HK-2 (cell line): ENCODE measurements around the gene ITK.

ENCODE experiments used
- DNase-seq: peaks from one replicate; pipeline ENCODE4 v3.0.0-alpha.2; 2018; ENCODE audit not compliant: unreplicated experiment

ITK gene

GRCh38 chr5:157279605-157280239 is 99.1 kb downstream of the ITK start:
- DNase-seq, result no peak

DNA sequence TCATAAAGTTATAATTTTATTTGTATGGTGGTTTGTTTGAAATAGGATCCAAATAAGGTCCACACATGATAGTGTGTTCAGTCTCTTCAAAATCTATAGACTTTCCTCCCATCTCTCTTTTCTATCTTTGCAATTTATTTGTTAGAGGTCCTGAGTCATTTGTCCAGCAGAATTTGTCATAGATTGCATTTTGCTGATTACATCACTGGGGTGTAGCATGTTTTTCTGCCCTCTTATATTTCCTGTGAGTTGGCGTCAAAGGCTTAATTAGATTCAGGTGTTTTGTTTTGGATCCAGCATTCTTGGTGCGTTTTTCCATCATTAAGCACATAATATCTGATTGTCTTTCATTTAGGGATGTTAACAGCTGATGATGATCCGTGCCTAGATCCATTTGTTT is 100.3 kb downstream of the ITK start:
- no peak for DNase-seq

- DNase-seq, result no peak
Measured at GRCh38 chr5:157282150-157282549, 101.5 kb downstream of the ITK start.

- DNase-seq, result no peak
Measured at GRCh38 chr5:157283434-157283833, 102.8 kb downstream of the ITK start.

DNA sequence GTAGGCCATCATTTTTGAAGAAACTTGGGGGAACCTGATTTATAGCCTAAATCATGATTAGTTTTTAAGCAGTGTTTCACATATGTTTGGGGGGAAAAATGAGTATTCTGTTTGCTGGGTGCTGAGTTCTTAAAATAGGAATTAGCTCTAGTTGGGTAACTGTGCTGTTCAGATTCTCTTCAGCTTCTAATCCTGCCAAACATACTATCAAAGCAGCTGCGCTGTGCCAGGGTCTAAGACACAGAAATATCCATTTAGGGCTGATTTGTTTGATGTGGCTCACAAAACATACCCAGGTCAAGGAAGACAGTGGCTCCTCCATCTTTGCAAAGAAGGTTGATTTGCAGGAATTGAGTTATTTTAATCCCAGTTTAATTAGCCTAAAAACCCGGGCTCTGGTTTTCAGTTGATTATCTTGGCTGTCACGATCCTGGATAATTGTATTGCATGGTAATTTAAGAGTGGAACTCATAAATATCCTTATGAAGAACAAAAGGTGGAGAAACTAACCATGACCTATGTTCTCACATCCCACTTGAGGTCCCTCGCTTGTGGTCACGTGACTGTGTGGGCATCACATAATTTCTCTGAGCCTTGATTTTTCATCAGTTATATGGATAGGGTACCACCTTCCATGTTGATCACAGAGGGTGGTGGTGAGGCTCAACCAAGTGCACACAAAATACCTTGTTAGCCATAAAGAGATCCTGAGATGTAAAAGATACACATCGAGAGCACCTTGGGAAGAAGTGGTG is 104.0 kb downstream of the ITK start:
- DNase-seq, result no peak

DNA sequence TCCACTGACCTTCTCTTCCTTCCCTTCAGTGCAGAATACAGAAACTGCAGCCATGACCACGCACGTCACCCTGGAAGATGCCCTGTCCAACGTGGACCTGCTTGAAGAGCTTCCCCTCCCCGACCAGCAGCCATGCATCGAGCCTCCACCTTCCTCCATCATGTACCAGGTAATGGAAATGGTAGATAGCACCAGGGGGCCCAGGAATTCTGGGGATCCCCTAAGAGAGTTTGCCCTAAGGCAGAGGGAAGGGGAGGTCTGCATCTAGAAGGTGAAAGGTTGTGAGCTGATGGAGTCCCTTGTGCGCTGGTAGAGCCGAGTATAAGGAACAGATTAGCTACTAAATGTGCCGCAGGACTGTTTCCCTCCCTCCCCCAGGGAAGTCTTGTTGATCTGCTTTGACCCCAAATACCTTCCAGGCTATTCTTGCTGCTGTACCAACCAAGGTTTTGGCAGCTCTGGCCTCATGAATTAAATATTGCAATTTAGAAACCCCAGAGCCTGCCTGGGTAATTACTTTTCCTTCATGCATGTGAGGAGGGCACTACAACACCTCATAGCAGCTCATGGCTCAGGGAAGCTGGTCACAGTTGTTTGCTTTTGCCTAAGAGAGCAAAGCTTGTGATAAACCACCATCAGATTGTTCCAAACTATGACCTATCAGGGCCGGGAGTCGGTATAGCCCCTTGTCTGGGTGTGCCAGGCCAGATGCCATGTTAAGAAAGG is 104.8 kb downstream of the ITK start:
- DNase-seq, result no peak

GRCh38 chr5:157286761-157287211 is 106.1 kb downstream of the ITK start:
- DNase-seq, result no peak

DNA sequence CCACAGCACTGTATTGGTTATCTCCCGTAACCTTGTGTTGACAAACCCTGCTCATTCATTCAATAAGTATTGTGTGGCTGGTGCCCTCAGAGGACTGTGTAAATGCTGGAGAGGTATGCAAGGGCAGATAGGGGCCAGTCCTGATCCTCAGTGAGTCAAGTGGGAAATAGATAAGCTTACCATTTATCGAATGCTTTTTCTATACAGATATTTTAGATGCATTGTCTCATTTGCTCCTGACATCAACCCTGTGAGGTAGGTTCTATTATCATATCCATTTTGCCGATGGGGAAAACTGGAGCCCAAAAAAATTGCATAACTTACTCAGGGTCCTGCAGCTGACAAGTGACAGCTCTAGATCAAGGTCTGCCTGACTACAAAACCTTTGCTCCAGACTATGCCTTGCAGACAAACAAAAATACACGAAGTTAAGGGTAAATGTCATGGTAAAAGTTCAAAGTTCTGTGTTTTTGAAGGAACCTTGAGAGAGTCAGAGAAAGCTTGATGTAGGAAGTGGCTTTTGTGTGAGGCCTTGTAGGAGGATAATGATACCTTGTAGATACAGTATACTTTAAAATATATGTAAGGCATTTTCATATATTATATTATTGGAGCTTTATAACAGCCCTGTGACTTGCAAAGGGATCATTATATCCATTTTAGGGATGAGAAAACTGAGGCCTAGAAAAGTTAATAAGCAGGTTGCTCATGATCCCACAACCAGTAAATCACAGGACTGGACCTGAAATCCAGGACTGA is 107.9 kb downstream of the ITK start:
- no peak for DNase-seq

GRCh38 chr5:157289164-157289819 is 108.7 kb downstream of the ITK start:
- DNase-seq, result no peak

GRCh38 chr5:157290156-157290980 is 109.7 kb downstream of the ITK start:
- peak; percentile 60 for DNase-seq

GRCh38 chr5:157290981-157291711 is 110.5 kb downstream of the ITK start:
- peak; percentile 78 for DNase-seq

DNA sequence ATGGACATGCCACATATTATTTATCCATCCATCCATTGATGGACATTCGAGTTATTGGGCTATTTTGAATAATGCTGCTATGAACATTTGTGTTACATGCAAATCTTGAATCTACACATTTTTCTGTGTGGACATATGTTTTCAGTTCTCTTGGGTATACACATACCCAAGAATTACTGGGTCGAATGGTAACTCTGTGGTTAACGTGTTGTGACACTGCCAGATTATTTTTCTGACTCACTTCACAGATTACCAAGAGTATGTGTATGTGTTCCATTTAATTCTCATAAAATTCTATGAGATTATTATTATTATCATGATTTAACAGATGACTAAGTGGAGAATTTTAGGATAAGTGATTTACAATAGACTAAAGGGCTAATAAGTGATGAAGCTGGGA is 112.0 kb downstream of the ITK start:
- DNase-seq, result no peak

DNA sequence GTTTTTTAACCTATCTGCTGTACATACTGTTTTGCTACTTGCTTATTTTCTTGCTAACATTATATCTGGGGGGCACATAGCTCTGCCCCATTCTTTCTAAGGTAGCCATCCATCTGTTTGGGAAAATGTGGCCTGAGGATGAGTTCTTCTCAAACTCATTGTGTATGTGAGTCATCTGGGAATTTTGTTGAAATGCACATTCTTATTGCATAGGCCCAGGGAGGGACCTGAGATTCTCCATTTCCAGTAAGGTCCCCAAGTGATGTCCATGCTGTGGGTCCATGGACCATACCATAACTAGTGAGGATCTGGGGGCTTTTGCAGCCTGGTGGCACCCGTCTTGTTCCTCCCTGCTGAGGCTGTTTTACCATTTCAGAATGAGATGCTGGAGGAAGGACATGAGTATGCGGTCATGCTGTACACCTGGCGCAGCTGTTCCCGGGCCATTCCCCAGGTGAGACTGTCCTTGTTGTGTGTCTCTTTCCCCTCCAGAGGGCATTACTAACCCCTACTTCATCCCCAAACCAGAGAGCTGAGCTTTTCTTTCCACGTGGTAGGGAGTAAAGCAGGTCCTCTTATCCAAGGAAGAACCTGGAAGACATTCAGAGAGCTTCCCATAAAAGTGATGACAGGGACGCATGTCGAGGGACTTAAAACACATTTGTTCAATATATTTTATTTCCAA is 113.9 kb downstream of the ITK start:
- DNase-seq, result no peak

DNA sequence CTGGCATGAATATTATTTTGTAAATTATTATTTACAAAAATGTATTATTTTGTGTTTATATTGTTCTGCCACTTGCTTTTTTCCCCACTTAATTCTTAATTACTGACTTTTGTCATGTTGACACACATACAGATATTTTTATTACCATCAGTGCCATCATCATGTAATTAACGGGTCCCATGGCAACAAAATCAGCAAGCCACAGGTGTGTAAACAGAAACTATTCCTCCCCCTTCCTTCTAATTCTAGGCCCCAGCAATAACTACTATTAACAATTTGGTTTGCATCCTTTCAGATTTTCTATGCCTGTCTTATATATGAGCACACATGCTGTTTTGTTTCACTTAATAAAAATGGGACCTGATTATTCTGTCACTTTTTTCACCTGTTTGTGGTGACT is 114.6 kb downstream of the ITK start:
- DNase-seq, result no peak

DNA sequence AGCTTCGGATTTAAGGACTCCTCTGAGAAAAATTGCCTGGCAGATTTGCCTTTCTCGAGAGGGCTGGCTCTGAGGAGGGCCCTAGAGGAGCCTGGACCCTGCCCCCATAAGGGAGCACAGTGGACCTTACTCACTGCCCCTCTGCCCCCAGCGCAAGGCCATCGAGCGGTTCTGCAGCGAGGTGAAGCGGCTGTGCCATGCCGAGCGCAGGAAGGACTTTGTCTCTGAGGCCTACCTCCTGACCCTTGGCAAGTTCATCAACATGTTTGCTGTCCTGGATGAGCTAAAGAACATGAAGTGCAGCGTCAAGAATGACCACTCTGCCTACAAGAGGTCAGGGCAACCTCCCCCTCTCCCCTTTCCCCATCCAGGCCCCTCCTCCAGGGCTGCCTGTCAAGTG is 119.9 kb downstream of the ITK start:
- no peak for DNase-seq

DNA sequence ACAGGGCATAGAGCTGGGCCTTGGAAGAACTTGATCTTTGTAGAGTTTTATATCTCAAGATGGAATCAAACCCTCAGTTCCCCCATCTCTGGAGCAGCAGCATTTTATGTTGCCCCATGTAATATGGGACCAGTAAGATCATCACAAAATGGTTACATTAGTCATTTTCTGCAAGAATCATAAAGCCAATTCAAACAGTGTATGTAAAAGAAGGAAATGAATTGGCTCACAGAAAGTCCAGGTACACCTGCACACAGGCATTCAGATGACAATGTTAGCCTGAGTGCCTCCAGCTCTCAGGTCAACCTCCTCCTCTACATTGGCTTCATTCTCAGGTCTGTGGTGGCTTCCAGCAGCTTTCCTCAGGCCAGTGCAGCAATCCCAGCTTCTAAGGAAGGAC is 120.4 kb downstream of the ITK start:
- DNase-seq, result no peak

- no peak for DNase-seq
Measured at GRCh38 chr5:157303023-157303422, 122.4 kb downstream of the ITK start.

- no peak for DNase-seq
Measured at GRCh38 chr5:157303667-157304327, 123.2 kb downstream of the ITK start.
